Upper lobe of left lung (tissue), 4 donors: ENCODE measurements around the gene MAP4K4.

Source experiments
- CTCF ChIP-seq, 6 experiments: fragments of 450-650 bp in 4 of 6; fragments of 200-600 bp in 2 of 6; sonication (generic) in 2 of 6; IDR thresholded peaks; one replicate each; pipeline ENCODE4 v1.5.1; 2016 to 2019; ENCODE audit warnings: antibody characterized with exemption in 6 of 6
- POLR2A ChIP-seq, 4 donors: fragments of 450-650 bp; IDR thresholded peaks; one replicate each; pipeline ENCODE4 v1.5.1; 2016 to 2017; ENCODE audit warnings: antibody characterized with exemption in 4 of 4, mild to moderate bottlenecking in 2 of 4

GRCh38 chr2:101790416-101790815 lies 92.9 kb downstream of the MAP4K4 start:
- TF ChIP-seq CTCF (IDR thresholded peaks at IDR 0.05), result no peak
- TF ChIP-seq POLR2A (IDR thresholded peaks at IDR 0.05), result no peak
